HG03432 (cell line): ENCODE data around the gene ADCY1.
"Not testable (repeated sequence)": the region's sequence is repeated elsewhere in the genome, so short reads cannot be mapped to it uniquely, and the experiment has no call there.

Experiments
- ATAC-seq: cut with Tn5 transposase; IDR thresholded peaks from one replicate; pipeline ENCODE4 v1.9.1; 2021; ENCODE audit warnings: mild to moderate bottlenecking, moderate library complexity; ENCODE audit not compliant: unreplicated experiment

ADCY1 gene

GRCh38 chr7:45726883-45727282, 152.7 kb downstream of the ADCY1 start:
- ATAC-seq: no peak

GRCh38 chr7:45731692-45732443, 157.7 kb downstream of the ADCY1 start:
- not testable (repeated sequence) for ATAC-seq

GRCh38 chr7:45738920-45739319, 164.8 kb downstream of the ADCY1 start:
- ATAC-seq: not testable (repeated sequence)

GRCh38 chr7:45740573-45740972, 166.4 kb downstream of the ADCY1 start:
- ATAC-seq: not testable (repeated sequence)

GRCh38 chr7:45748976-45749375, 174.8 kb downstream of the ADCY1 start:
- not testable (repeated sequence) for ATAC-seq

GRCh38 chr7:45751352-45751751, 177.2 kb downstream of the ADCY1 start:
- not testable (repeated sequence) for ATAC-seq

GRCh38 chr7:45756333-45756732, 182.2 kb downstream of the ADCY1 start:
- not testable (repeated sequence) for ATAC-seq

- ATAC-seq: not testable (repeated sequence)
Observed at GRCh38 chr7:45756757-45757156, 182.6 kb downstream of the ADCY1 start.

GRCh38 chr7:45759464-45759863, 185.3 kb downstream of the ADCY1 start:
- not testable (repeated sequence) for ATAC-seq

- not testable (repeated sequence) for ATAC-seq
Observed at GRCh38 chr7:45761545-45762205, 187.5 kb downstream of the ADCY1 start.

- ATAC-seq: not testable (repeated sequence)
Observed at GRCh38 chr7:45762225-45762994, 188.2 kb downstream of the ADCY1 start.

- ATAC-seq: peak; percentile 100
Observed at GRCh38 chr7:45768516-45769394, 194.6 kb downstream of the ADCY1 start.

- ATAC-seq: not testable (repeated sequence)
Observed at GRCh38 chr7:45769626-45770025, 195.5 kb downstream of the ADCY1 start.
